ENCODE results near the gene SLC39A2. TPM values are rescaled to one million over a fixed set of nuclear protein-coding genes. Genes with fewer than 3 reads are reported as not detected.

SLC39A2 gene
- total RNA-seq, 1 experiment from 2014 or later, result not detected

DNA sequence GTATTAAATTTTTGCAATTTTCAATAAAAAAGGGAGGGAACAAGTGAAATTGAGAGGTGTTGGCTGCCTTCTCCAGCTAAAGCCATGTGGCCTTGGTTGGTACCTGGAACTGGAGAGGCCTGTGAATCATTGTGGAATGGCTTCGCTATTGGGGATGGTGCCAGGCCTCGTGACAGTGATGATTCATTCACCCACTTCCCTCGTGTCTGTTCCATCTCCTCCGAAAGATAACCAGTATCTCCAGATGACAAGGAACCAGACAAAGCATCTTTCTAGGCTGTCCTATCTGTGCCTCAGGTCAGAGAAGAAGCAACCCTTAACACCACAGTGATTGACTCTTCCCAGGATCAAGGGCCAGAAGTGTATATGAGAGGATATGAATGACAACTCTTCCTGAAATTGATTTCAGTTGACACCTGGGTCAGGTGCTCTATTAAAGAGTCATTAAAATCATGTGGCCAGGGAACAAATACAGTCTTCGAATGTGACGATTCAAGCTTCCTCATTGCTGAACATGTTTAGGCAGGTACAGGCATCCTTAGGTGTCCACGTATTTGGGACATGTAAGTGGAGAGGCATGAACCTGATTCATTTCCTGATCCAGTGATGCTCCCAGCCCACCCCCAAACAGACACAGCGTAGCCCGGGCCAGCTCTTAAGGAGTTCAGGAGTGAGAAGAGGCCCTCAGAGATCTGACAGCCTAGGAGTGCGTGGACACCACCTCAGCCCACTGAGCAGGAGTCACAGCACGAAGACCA, 42.8 kb downstream of the SLC39A2 start, which contains the start of gene RNASE7:
TSS of gene RNASE7 (plus strand) at position 687 of the 758 bp plus-strand sequence. CDS start 631 bp downstream, outside the sequence.
- Histone ChIP-seq H3K9me3 (ENCODE audit: low read length) (no peaks in the 10 kb centered on the region), H3K4me2 (ENCODE audit: low read length) (no peak within 1 kb of the TSS), H3K9me2 (replicated peaks; ENCODE audit: low read length) (no peaks in the 10 kb centered on the region), H3K36me3 (ENCODE audit: low read depth, low read length) (no peaks in the 10 kb centered on the region), H3K27ac (ENCODE audit: low read length) (no peak within 1 kb of the TSS), H4K20me1 (ENCODE audit: low read length) (no peaks in the 10 kb centered on the region), H2AFZ (ENCODE audit: low read length) (no peak within 1 kb of the TSS), H3K4me1 (ENCODE audit: insufficient read depth, low read length) (no peaks in the 10 kb centered on the region), H3K27me3 (ENCODE audit: low read length) (peaks cover 30% of the 10 kb centered on the region), H3K9ac (ENCODE audit: low read length) (no peak within 1 kb of the TSS), H3K79me2 (ENCODE audit: low read length) (no peaks in the 10 kb centered on the region), H3K4me3 (ENCODE audit: low read length) (no peak within 1 kb of the TSS), H3F3A (ENCODE audit: low read length, unreplicated experiment) (no peaks in the 10 kb centered on the region)
- TF ChIP-seq EZH2phosphoT487 (IDR thresholded peaks at IDR 0.05; ENCODE audit: borderline replicate concordance, low read length) (no peak), EZH2 (IDR thresholded peaks at IDR 0.05; ENCODE audit: low read length, unreplicated experiment) (no peak)
- TF ChIP-seq, protein P1, sequence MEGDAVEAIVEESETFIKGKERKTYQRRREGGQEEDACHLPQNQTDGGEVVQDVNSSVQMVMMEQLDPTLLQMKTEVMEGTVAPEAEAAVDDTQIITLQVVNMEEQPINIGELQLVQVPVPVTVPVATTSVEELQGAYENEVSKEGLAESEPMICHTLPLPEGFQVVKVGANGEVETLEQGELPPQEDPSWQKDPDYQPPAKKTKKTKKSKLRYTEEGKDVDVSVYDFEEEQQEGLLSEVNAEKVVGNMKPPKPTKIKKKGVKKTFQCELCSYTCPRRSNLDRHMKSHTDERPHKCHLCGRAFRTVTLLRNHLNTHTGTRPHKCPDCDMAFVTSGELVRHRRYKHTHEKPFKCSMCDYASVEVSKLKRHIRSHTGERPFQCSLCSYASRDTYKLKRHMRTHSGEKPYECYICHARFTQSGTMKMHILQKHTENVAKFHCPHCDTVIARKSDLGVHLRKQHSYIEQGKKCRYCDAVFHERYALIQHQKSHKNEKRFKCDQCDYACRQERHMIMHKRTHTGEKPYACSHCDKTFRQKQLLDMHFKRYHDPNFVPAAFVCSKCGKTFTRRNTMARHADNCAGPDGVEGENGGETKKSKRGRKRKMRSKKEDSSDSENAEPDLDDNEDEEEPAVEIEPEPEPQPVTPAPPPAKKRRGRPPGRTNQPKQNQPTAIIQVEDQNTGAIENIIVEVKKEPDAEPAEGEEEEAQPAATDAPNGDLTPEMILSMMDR (conservative IDR thresholded peaks at IDR 0.05; ENCODE audit: low read depth, low read length), result no peak
- ATAC-seq (no peak), DNase-seq (no peak)
- intact Hi-C loops (cut with micrococcal nuclease), result loop anchor here (5.0 kb wide), 2 partner anchors 185 to 345 kb away; no protein-coding TSS in a partner anchor
- ChIA-PET CTCF (no interaction called here), POLR2A (ENCODE audit: unreplicated experiment) (interaction anchor here (0.6 kb wide), 1 partner anchor 60 kb away, joined by 6 read pairs; no protein-coding TSS in a partner anchor)
- no TSS peak for BruUV-seq (replicated peaks)

DNA sequence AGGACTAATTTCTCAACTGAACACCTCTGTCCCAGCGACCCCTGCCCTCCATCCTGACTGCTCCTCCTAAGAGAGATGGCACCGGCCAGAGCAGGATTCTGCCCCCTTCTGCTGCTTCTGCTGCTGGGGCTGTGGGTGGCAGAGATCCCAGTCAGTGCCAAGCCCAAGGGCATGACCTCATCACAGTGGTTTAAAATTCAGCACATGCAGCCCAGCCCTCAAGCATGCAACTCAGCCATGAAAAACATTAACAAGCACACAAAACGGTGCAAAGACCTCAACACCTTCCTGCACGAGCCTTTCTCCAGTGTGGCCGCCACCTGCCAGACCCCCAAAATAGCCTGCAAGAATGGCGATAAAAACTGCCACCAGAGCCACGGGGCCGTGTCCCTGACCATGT, 43.8 kb downstream of the SLC39A2 start:
- Histone ChIP-seq H3F3A (ENCODE audit: low read length, unreplicated experiment) (no peaks in the 10 kb centered on the region), H3K27ac (ENCODE audit: low read length) (no peak overlapping the region), H3K36me3 (ENCODE audit: low read depth, low read length) (no peaks in the 10 kb centered on the region), H3K4me2 (ENCODE audit: low read length) (no peak overlapping the region), H3K4me3 (ENCODE audit: low read length) (no peak overlapping the region), H3K9me2 (replicated peaks; ENCODE audit: low read length) (no peaks in the 10 kb centered on the region), H3K79me2 (ENCODE audit: low read length) (no peaks in the 10 kb centered on the region), H2AFZ (ENCODE audit: low read length) (no peak overlapping the region), H3K27me3 (ENCODE audit: low read length) (peaks cover 27% of the 10 kb centered on the region), H3K4me1 (ENCODE audit: insufficient read depth, low read length) (no peaks in the 10 kb centered on the region), H3K9ac (ENCODE audit: low read length) (no peak overlapping the region), H4K20me1 (ENCODE audit: low read length) (no peaks in the 10 kb centered on the region), H3K9me3 (ENCODE audit: low read length) (no peaks in the 10 kb centered on the region)
- DNase-seq, result no peak
- ATAC-seq, result no peak
- TF ChIP-seq, protein P1 (conservative IDR thresholded peaks at IDR 0.05; ENCODE audit: low read depth, low read length), result no peak
- TF ChIP-seq EZH2 (IDR thresholded peaks at IDR 0.05; ENCODE audit: low read length, unreplicated experiment) (no peak), EZH2phosphoT487 (IDR thresholded peaks at IDR 0.05; ENCODE audit: borderline replicate concordance, low read length) (no peak)
- POLR2A ChIA-PET (ENCODE audit: unreplicated experiment), result no interaction called here
- CTCF ChIA-PET, result no interaction called here
- BruUV-seq (replicated peaks), result no TSS peak
- intact Hi-C loops (cut with micrococcal nuclease), result loop anchor here (5.0 kb wide), 2 partner anchors 186 to 346 kb away; no protein-coding TSS in a partner anchor

All from PC-3 (cell line).